HEK293T (cell line): ENCODE measurements around the gene CDH18.

ENCODE experiments used
- CTCF ChIA-PET: fragments of 350-600 bp; formaldehyde crosslinking; extraction: SDS; loops from one replicate; lab custom pipeline; 2021; ENCODE audit warnings: antibody characterized with exemption, inconsistent platforms; lab: Yijun Ruan, JAX
- POLR2A ChIA-PET: fragments of 350-600 bp; formaldehyde crosslinking; extraction: SDS; loops from one replicate; lab custom pipeline; 2020; ENCODE audit warnings: antibody characterized with exemption, inconsistent platforms; lab: Yijun Ruan, JAX
- DNase-seq: peaks from one replicate; pipeline ENCODE4 v3.0.0; 2012; ENCODE audit warnings: mixed read lengths; ENCODE audit errors: extremely low spot score
- ARNT ChIP-seq: fragments of 450-650 bp; IDR thresholded peaks from 2 replicates; pipeline ENCODE4 v1.6.1; 2017; ENCODE audit warnings: mild to moderate bottlenecking
- BHLHE40 ChIP-seq: fragments of 450-650 bp; IDR thresholded peaks from 2 replicates; pipeline ENCODE4 v1.6.1; 2016; ENCODE audit warnings: mild to moderate bottlenecking, moderate library complexity, borderline replicate concordance
- CTBP1 ChIP-seq: fragments of 450-650 bp; IDR thresholded peaks from 2 replicates; pipeline ENCODE4 v1.6.1; 2016; ENCODE audit warnings: borderline replicate concordance
- ELF4 ChIP-seq: fragments of 450-650 bp; IDR thresholded peaks from 2 replicates; pipeline ENCODE4 v1.6.1; 2017; ENCODE audit warnings: antibody characterized with exemption
- FOXA1 ChIP-seq: fragments of 450-650 bp; IDR thresholded peaks from 2 replicates; pipeline ENCODE4 v1.6.1; 2016; ENCODE audit warnings: mild to moderate bottlenecking
- FOXK2 ChIP-seq: fragments of 450-650 bp; IDR thresholded peaks from 2 replicates; pipeline ENCODE4 v1.6.1; 2016; ENCODE audit warnings: mild to moderate bottlenecking
- FOXM1 ChIP-seq: fragments of 450-650 bp; IDR thresholded peaks from 2 replicates; pipeline ENCODE4 v1.6.1; 2017; ENCODE audit warnings: mild to moderate bottlenecking, borderline replicate concordance
- HDGF ChIP-seq: fragments of 450-650 bp; IDR thresholded peaks from 2 replicates; pipeline ENCODE4 v1.6.1; 2017; ENCODE audit warnings: antibody characterized with exemption, borderline replicate concordance
- L3MBTL2 ChIP-seq: fragments of 450-650 bp; conservative IDR thresholded peaks from 2 replicates; pipeline ENCODE4 v1.6.1; 2016; ENCODE audit warnings: mild to moderate bottlenecking
- LEF1 ChIP-seq: fragments of 450-650 bp; IDR thresholded peaks from 2 replicates; pipeline ENCODE4 v1.6.1; 2017; ENCODE audit warnings: mild to moderate bottlenecking, borderline replicate concordance
- NFRKB ChIP-seq: fragments of 450-650 bp; IDR thresholded peaks from 2 replicates; pipeline ENCODE4 v1.6.1; 2016; ENCODE audit warnings: mild to moderate bottlenecking, moderate library complexity
- PKNOX1 ChIP-seq: fragments of 450-650 bp; IDR thresholded peaks from 2 replicates; pipeline ENCODE4 v1.6.1; 2016
- SP1 ChIP-seq: fragments of 450-650 bp; IDR thresholded peaks from 2 replicates; pipeline ENCODE4 v1.6.1; 2017
- SUZ12 ChIP-seq: fragments of 450-650 bp; IDR thresholded peaks from 2 replicates; pipeline ENCODE4 v1.6.1; 2016; ENCODE audit warnings: mild to moderate bottlenecking
- TARDBP ChIP-seq: fragments of 450-650 bp; IDR thresholded peaks from 2 replicates; pipeline ENCODE4 v1.6.1; 2016
- ZNF384 ChIP-seq: fragments of 450-650 bp; IDR thresholded peaks from 2 replicates; pipeline ENCODE4 v1.6.1; 2016

CDH18 gene

GRCh38 chr5:19564036-19564435 lies 424.0 kb downstream of the CDH18 start:
- DNase-seq = no peak
- POLR2A ChIA-PET = no interaction called here
- TF ChIP-seq TARDBP (no peak), ZNF384 (no peak), ARNT (no peak), CTBP1 (no peak), LEF1 (no peak), ELF4 (no peak), SUZ12 (no peak), BHLHE40 (no peak)
- CTCF ChIA-PET = no interaction called here

- DNase-seq = no peak
- POLR2A ChIA-PET = no interaction called here
- TF ChIP-seq PKNOX1 = no peak
- CTCF ChIA-PET = no interaction called here
These were observed 432.1 kb downstream of the CDH18 start for GRCh38 chr5:19555876-19556275.

- no peak for TF ChIP-seq FOXK2
- DNase-seq = no peak
- POLR2A ChIA-PET = no interaction called here
- CTCF ChIA-PET = no interaction called here
These were observed 432.6 kb downstream of the CDH18 start for GRCh38 chr5:19555436-19555835.

GRCh38 chr5:19554524-19554923 lies 433.5 kb downstream of the CDH18 start:
- POLR2A ChIA-PET = no interaction called here
- no peak for TF ChIP-seq BHLHE40
- TF ChIP-seq TARDBP = no peak
- TF ChIP-seq SUZ12 = no peak
- no peak for TF ChIP-seq FOXM1
- no peak for TF ChIP-seq SP1
- TF ChIP-seq NFRKB = no peak
- no peak for TF ChIP-seq L3MBTL2
- no peak for TF ChIP-seq LEF1
- TF ChIP-seq ARNT = no peak
- no peak for TF ChIP-seq CTBP1
- no peak for TF ChIP-seq PKNOX1
- no peak for TF ChIP-seq FOXA1
- TF ChIP-seq HDGF = no peak
- TF ChIP-seq ELF4 = no peak
- no peak for TF ChIP-seq ZNF384
- TF ChIP-seq FOXK2 = no peak

GRCh38 chr5:19547640-19548039 lies 440.4 kb downstream of the CDH18 start:
- ChIA-PET POLR2A (no interaction called here), CTCF (no interaction called here)
- no peak for DNase-seq
- no peak for TF ChIP-seq L3MBTL2
- no peak for TF ChIP-seq SUZ12
- TF ChIP-seq FOXA1 = no peak
- no peak for TF ChIP-seq ELF4
- TF ChIP-seq PKNOX1 = no peak
- TF ChIP-seq TARDBP = no peak
- no peak for TF ChIP-seq SP1
- no peak for TF ChIP-seq NFRKB
- TF ChIP-seq BHLHE40 = no peak
- TF ChIP-seq FOXM1 = no peak
- TF ChIP-seq ARNT = no peak
- no peak for TF ChIP-seq FOXK2
- no peak for TF ChIP-seq HDGF
- TF ChIP-seq LEF1 = no peak
- TF ChIP-seq CTBP1 = no peak
- TF ChIP-seq ZNF384 = no peak

More at GRCh38 chr5:19554524-19554923, 433.5 kb downstream of the CDH18 start:
- CTCF ChIA-PET = interaction anchor here (0.6 kb wide), 1 partner anchor 44 kb away, joined by 3 read pairs; no protein-coding TSS in a partner anchor
- DNase-seq = no peak

- TF ChIP-seq CTBP1 (no peak), SP1 (no peak), PKNOX1 (no peak), SUZ12 (no peak), HDGF (no peak), ARNT (no peak), FOXK2 (no peak), FOXM1 (no peak), L3MBTL2 (no peak), LEF1 (no peak), BHLHE40 (no peak), ELF4 (no peak), TARDBP (no peak), ZNF384 (no peak)
- POLR2A ChIA-PET = no interaction called here
These were observed 441.5 kb downstream of the CDH18 start for GRCh38 chr5:19546521-19546920.

More at GRCh38 chr5:19546521-19546920, 441.5 kb downstream of the CDH18 start:
- DNase-seq = no peak
- CTCF ChIA-PET = no interaction called here
